ENCODE results near the gene GFRA3. TPM values are rescaled to one million over a fixed set of nuclear protein-coding genes. Genes with fewer than 3 reads are reported as not detected.
"Not testable (repeated sequence)": the region's sequence is repeated elsewhere in the genome, so short reads cannot be mapped to it uniquely, and the experiment has no call there.

Gene GFRA3
- 1 to 10 TPM; 1.0 to 2.6 (median 1.3) TPM for total RNA-seq
- under 1 TPM; 0.47 to 0.57 TPM for polyA plus RNA-seq

- Histone ChIP-seq H3K4me1 (peaks cover 0 to 13% (median 0%) of the 10 kb centered on the region in 3 donors), H3K36me3 (no peaks in the 10 kb centered on the region), H3K27ac (no peak within 1 kb of the TSS), H3K4me3 (peak within 1 kb of the TSS in 3 of 4 donors; percentile 20 to 46 (median 29)), H3K9me3 (no peaks in the 10 kb centered on the region), H3K27me3 (no peaks in the 10 kb centered on the region)
- ATAC-seq (peak in 3 of 4 donors; percentile 46 to 57 (median 54)), FAIRE-seq (no peak), DNase-seq (peak in 4 of 6 donors; percentile 11 to 58 (median 38))
- no peak for TF ChIP-seq CTCF (IDR thresholded peaks at IDR 0.05)
- intact Hi-C loops (cut with DNase I) = no loop called here
- WGBS, 2 donors = 13 to 14% methylated on average over 52 to 62 of the region's 62 CpGs
Observed at GRCh38 chr5:138274189-138274853, at the start of gene GFRA3. Gene GFRA3 (minus strand): TSS chr5:138274621. CDS start chr5:138274424, 197 bp downstream.

GRCh38 chr5:138318211-138318610, 43.8 kb upstream of the GFRA3 start:
- DNase-seq; H3K27me3 ChIP-seq; H3K4me1 ChIP-seq; FAIRE-seq; intact Hi-C loops (cut with DNase I); H3K9me3 ChIP-seq; H3K4me3 ChIP-seq; ATAC-seq; H3K27ac ChIP-seq; H3K36me3 ChIP-seq: not testable (repeated sequence)
- WGBS, 2 donors = 90 to 95% methylated on average over 4 of the region's 4 CpGs

- no peak for FAIRE-seq
- 89 to 91% methylated on average over 3 of the region's 3 CpGs for WGBS, 2 donors
Observed at GRCh38 chr5:138316355-138316754, 41.9 kb upstream of the GFRA3 start.

GRCh38 chr5:138315751-138316278, 41.4 kb upstream of the GFRA3 start:
- 92 to 94% methylated on average over 7 of the region's 7 CpGs for WGBS, 2 donors
- no peak for TF ChIP-seq CTCF (IDR thresholded peaks at IDR 0.05)
- Histone ChIP-seq H3K27ac (no peak overlapping the region), H3K36me3 (no peaks in the 10 kb centered on the region), H3K4me3 (no peak overlapping the region), H3K4me1 (no peaks in the 10 kb centered on the region), H3K9me3 (no peaks in the 10 kb centered on the region), H3K27me3 (no peaks in the 10 kb centered on the region)
- FAIRE-seq = no peak
- no peak for ATAC-seq
- intact Hi-C loops (cut with DNase I) = no loop called here
- DNase-seq = no peak

More at GRCh38 chr5:138316355-138316754, 41.9 kb upstream of the GFRA3 start:
- intact Hi-C loops (cut with DNase I) = no loop called here
- no peak for DNase-seq
- Histone ChIP-seq H3K36me3 (no peaks in the 10 kb centered on the region), H3K27me3 (no peaks in the 10 kb centered on the region), H3K27ac (no peak overlapping the region), H3K4me1 (no peaks in the 10 kb centered on the region), H3K9me3 (no peaks in the 10 kb centered on the region), H3K4me3 (no peak overlapping the region)
- ATAC-seq = no peak
- no peak for TF ChIP-seq CTCF (IDR thresholded peaks at IDR 0.05)

GRCh38 chr5:138305797-138306196, 31.4 kb upstream of the GFRA3 start:
- DNase-seq (peak in 4 of 6 donors; percentile 4 to 68 (median 42)), FAIRE-seq (no peak), ATAC-seq (peak in 1 of 4 donors; percentile 44)
- H3K4me1 ChIP-seq = no peaks in the 10 kb centered on the region
- no peak overlapping the region for H3K27ac ChIP-seq
- H3K9me3 ChIP-seq = no peaks in the 10 kb centered on the region
- WGBS, 2 donors = 15 to 20% methylated on average over 1 of the region's 1 CpG
- no peaks in the 10 kb centered on the region for H3K36me3 ChIP-seq
- no peaks in the 10 kb centered on the region for H3K27me3 ChIP-seq
- H3K4me3 ChIP-seq = no peak overlapping the region
- intact Hi-C loops (cut with DNase I) = no loop called here
- TF ChIP-seq CTCF (IDR thresholded peaks at IDR 0.05) = no peak
